HG02870 (cell line): Measurements from ENCODE around the gene CCR5.
A peak's percentile ranks its signal among the peaks of the same experiment; 100 is the strongest.

Experiments
- ATAC-seq: cut with Tn5 transposase; IDR thresholded peaks from one replicate; pipeline ENCODE4 v1.9.1; 2021; ENCODE audit warnings: mild to moderate bottlenecking, moderate library complexity; ENCODE audit not compliant: unreplicated experiment

The CCR5 gene

DNA sequence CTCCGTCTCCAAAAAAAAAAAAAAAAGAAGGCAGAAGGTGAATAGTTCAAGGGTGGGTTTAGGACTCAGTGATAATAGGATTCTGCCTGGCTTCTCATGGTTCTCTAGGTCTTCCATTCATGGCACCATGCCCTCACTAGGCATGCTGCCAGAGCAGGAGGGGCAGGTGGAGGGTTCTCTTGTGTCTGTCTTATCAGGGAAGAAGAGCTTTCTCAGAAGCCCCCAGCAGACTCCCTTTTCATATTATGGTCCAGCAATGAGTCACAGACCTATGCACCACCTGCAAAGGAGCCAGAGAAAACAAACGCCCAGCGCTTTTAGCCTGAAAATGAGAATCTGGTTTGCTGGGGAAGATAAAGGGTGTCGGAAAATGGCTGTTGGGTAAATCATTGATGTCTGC is 13.8 kb upstream of the CCR5 start:
- ATAC-seq = no peak

DNA sequence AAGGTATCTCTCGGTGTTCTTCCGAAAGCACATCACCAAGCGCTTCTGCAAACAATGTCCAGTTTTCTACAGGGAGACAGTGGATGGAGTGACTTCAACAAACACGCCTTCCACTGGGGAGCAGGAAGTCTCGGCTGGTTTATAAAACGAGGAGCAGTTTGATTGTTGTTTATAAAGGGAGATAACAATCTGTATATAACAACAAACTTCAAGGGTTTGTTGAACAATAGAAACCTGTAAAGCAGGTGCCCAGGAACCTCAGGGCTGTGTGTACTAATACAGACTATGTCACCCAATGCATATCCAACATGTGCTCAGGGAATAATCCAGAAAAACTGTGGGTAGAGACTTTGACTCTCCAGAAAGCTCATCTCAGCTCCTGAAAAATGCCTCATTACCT is 12.3 kb upstream of the CCR5 start:
- no peak for ATAC-seq

DNA sequence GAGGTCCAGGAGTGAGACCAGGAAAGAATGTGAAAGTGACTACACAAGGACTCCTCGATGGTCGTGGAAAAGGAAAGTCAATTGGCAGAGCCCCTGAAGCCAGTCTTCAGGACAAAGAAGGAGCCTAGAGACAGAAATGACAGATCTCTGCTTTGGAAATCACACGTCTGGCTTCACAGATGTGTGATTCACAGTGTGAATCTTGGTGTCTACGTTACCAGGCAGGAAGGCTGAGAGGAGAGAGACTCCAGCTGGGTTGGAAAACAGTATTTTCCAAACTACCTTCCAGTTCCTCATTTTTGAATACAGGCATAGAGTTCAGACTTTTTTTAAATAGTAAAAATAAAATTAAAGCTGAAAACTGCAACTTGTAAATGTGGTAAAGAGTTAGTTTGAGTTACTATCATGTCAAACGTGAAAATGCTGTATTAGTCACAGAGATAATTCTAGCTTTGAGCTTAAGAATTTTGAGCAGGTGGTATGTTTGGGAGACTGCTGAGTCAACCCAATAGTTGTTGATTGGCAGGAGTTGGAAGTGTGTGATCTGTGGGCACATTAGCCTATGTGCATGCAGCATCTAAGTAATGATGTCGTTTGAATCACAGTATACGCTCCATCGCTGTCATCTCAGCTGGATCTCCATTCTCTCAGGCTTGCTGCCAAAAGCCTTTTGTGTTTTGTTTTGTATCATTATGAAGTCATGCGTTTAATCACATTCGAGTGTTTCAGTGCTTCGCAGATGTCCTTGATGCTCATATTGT is 10.8 kb upstream of the CCR5 start:
- ATAC-seq = peak; percentile 66

DNA sequence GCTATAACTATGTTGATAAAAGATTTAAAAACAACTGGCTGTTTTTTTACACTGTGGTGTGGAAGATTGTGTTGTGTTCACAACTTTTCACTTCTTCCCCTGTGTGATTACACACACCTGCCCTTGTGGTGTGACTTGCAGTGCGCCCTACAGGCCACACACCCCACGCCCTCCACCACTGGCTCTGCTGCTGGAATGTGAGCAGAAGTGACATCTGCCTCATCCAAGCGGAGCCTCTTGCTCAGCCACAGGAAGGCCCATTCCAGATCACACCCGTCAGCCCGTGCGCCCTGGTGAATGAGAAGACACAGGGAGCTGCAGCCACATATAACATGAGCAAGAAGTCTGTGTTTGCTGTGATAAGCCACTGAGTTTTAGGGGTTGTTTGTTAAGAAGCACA is 9.8 kb upstream of the CCR5 start:
- ATAC-seq = no peak

DNA sequence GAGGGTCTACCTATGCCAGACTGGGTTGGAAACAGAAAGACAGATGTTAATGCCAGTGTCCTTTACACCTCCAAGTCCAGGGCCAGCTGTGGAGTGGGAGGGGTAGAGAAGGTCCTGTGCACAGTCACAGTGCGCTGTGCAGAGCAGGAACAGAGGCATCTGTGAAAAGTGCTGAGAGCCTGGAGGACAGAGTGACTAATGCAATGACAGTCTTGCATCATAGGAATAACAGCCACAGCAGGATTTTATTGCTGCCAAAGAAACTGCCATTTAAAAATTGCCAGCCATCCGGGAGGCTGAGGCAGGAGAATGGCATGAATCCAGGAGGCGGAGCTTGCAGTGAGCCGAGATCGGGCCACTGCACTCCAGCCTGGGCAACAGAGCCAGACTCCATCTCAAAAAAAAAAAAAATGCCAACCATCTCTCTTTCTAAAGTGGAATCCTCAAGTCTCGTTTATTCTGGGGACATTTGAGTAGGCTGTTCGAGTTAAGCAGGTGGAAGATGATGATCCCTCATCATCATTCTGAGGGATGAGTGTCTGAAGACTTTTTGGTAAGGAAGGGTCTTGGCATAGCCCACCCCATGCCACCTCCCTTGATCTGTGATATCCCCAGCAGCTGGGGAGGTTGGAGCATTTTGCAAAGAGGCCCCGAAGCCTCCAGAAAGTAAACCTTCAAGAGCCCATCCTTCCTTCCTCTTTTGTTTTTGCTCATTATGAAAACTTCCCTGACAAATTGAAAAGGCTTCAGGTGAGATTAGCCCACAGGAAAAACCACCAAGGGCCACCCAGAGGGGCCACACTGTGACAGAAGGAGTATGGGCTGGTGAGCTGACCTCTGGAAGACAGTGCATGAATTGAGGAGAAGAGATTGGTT is 9.1 kb upstream of the CCR5 start:
- ATAC-seq = no peak

DNA sequence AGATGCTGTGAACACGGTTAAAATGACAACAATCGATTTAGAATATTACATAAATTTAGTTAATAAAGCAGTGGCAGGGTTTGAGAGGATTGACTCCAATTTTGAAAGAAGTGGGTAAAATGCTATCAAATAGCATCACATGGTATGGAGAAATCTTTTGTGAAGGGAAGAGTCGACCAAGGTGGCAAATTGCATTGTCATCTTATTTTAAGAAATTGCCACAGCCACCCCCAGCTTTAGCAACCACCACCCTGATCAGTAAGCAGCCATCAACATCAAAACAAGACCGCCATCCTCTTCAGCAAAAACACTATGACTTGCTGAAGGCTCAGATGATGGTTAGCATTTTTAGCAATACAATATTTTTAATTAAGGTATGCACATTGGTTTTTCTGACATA is 5.7 kb upstream of the CCR5 start:
- no peak for ATAC-seq

DNA sequence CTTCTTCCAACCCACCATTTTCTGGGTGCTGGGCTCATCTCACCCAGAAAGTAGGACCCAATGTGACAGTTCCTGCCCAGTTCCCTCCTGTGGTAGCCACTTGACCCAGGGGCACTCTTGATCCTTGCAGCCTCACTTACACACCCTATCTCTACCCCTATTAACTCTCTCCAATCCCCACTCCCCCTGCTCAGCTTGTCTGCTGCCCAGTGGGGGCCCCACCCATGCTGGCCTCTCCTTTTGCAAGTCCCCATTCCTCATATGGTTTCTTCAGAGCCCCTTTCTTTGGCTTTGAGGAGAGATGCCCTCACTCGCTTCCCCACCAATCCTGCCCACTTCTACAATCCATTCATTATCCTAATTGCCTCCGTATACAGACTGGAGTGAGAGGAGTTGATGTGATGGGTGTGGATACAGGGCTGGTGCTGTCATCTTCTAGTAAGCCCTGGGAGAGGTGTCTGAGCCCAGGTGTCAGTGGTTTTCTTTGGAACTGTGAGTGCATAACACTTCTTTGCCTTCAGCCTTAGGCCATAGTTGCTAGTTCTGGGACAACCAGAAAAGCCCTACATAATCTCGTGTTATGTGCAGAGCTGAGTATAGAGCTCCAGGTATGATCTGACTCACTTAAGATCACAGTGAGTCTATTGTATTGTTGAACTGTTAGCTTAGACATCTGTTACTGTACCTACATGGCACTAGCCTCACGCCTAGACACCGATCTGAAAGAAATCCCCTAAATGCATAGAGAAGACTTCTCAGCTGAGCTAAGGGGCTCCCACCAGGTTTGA is 4.8 kb upstream of the CCR5 start:
- no peak for ATAC-seq

DNA sequence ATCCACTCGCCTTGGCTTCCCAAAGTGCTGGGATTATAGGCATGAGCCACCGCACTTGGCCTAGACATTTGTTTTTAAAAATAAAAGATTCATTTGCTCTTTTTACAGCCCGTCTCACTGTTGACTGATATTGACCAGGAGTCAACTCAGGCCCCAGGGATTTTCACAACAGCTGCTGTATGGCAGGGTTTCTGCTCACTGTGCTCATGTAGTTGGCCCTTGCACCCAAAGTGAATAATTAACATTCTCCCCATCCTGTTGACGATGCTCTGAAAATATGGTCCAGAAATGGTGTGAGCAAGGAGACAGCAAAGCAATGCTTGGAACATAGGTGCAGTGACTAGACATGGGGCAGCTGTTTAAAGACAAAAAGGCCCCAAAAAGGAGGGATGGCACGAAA is 2.9 kb upstream of the CCR5 start:
- no peak for ATAC-seq

DNA sequence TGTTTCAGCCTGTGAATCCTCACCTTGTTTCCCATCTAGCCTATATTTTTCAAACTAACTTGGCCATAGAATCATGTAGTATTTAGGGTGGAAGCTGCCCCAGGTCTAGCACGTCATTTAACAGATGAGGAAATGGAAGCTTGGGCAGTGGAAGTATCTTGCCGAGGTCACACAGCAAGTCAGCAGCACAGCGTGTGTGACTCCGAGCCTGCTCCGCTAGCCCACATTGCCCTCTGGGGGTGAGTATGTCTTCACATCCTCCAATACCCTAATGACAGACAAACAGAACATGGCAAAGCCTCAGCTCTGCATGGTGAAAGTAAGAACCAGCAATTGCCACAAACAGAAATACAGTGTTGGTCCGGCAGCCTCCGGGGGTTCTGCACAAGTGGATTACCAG is 2.2 kb upstream of the CCR5 start:
- ATAC-seq = no peak

DNA sequence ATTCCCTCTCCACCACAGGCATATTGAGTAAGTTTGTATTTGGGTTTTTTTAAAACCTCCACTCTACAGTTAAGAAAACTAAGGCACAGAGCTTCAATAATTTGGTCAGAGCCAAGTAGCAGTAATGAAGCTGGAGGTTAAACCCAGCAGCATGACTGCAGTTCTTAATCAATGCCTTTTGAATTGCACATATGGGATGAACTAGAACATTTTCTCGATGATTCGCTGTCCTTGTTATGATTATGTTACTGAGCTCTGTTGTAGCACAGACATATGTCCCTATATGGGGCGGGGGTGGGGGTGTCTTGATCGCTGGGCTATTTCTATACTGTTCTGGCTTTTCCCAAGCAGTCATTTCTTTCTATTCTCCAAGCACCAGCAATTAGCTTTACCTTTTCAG is 1.6 kb upstream of the CCR5 start:
- no peak for ATAC-seq

DNA sequence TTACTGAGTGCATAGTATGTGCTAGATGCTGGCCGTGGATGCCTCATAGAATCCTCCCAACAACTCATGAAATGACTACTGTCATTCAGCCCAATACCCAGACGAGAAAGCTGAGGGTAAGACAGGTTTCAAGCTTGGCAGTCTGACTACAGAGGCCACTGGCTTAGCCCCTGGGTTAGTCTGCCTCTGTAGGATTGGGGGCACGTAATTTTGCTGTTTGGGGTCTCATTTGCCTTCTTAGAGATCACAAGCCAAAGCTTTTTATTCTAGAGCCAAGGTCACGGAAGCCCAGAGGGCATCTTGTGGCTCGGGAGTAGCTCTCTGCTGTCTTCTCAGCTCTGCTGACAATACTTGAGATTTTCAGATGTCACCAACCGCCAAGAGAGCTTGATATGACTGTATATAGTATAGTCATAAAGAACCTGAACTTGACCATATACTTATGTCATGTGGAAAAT is 1.0 kb upstream of the CCR5 start:
- ATAC-seq = peak; percentile 69

DNA sequence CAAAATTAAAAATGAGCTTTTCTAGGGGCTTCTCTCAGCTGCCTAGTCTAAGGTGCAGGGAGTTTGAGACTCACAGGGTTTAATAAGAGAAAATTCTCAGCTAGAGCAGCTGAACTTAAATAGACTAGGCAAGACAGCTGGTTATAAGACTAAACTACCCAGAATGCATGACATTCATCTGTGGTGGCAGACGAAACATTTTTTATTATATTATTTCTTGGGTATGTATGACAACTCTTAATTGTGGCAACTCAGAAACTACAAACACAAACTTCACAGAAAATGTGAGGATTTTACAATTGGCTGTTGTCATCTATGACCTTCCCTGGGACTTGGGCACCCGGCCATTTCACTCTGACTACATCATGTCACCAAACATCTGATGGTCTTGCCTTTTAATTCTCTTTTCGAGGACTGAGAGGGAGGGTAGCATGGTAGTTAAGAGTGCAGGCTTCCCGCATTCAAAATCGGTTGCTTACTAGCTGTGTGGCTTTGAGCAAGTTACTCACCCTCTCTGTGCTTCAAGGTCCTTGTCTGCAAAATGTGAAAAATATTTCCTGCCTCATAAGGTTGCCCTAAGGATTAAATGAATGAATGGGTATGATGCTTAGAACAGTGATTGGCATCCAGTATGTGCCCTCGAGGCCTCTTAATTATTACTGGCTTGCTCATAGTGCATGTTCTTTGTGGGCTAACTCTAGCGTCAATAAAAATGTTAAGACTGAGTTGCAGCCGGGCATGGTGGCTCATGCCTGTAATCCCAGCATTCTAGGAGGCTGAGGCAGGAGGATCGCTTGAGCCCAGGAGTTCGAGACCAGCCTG is 984 bp downstream of the CCR5 start:
- no peak for ATAC-seq

DNA sequence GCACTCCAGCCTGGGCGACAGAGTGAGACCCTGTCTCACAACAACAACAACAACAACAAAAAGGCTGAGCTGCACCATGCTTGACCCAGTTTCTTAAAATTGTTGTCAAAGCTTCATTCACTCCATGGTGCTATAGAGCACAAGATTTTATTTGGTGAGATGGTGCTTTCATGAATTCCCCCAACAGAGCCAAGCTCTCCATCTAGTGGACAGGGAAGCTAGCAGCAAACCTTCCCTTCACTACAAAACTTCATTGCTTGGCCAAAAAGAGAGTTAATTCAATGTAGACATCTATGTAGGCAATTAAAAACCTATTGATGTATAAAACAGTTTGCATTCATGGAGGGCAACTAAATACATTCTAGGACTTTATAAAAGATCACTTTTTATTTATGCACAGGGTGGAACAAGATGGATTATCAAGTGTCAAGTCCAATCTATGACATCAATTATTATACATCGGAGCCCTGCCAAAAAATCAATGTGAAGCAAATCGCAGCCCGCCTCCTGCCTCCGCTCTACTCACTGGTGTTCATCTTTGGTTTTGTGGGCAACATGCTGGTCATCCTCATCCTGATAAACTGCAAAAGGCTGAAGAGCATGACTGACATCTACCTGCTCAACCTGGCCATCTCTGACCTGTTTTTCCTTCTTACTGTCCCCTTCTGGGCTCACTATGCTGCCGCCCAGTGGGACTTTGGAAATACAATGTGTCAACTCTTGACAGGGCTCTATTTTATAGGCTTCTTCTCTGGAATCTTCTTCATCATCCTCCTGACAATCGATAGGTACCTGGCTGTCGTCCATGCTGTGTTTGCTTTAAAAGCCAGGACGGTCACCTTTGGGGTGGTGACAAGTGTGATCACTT is 2.0 kb downstream of the CCR5 start:
- ATAC-seq = no peak

DNA sequence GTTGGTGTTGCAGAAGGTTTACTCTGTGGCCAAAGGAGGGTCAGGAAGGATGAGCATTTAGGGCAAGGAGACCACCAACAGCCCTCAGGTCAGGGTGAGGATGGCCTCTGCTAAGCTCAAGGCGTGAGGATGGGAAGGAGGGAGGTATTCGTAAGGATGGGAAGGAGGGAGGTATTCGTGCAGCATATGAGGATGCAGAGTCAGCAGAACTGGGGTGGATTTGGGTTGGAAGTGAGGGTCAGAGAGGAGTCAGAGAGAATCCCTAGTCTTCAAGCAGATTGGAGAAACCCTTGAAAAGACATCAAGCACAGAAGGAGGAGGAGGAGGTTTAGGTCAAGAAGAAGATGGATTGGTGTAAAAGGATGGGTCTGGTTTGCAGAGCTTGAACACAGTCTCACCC is 4.0 kb downstream of the CCR5 start:
- ATAC-seq = no peak

DNA sequence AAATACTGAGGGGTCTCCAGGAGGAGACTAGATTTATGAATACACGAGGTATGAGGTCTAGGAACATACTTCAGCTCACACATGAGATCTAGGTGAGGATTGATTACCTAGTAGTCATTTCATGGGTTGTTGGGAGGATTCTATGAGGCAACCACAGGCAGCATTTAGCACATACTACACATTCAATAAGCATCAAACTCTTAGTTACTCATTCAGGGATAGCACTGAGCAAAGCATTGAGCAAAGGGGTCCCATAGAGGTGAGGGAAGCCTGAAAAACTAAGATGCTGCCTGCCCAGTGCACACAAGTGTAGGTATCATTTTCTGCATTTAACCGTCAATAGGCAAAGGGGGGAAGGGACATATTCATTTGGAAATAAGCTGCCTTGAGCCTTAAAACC is 4.5 kb downstream of the CCR5 start:
- ATAC-seq = no peak

DNA sequence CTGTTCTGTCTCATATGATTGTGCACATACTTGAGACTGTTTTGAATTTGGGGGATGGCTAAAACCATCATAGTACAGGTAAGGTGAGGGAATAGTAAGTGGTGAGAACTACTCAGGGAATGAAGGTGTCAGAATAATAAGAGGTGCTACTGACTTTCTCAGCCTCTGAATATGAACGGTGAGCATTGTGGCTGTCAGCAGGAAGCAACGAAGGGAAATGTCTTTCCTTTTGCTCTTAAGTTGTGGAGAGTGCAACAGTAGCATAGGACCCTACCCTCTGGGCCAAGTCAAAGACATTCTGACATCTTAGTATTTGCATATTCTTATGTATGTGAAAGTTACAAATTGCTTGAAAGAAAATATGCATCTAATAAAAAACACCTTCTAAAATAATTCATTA is 5.1 kb downstream of the CCR5 start:
- no peak for ATAC-seq

DNA sequence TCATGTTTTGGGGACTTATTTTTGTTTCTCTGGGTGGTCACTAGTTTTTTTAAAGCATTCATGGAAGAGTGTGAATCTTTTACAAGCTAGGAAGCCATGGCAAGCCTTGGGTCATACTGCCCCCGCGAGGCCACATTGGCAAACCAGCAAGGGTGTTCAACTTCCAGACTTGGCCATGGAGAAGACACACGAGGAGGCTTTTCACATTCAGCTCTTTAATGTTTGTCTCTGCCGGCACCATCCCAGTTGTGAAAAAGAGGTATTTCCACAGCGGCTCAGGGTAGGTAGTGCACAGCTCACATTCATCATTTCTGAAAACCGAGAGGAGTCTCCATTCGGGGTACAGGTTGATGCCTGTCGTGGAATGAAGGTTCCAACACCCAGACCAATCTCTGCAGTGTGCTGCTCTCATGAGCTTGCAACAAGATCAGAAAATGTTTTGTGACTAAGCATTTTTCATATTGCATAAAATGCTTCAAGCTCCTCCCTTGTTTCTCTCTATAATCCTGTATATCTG is 7.7 kb downstream of the CCR5 start:
- no peak for ATAC-seq

DNA sequence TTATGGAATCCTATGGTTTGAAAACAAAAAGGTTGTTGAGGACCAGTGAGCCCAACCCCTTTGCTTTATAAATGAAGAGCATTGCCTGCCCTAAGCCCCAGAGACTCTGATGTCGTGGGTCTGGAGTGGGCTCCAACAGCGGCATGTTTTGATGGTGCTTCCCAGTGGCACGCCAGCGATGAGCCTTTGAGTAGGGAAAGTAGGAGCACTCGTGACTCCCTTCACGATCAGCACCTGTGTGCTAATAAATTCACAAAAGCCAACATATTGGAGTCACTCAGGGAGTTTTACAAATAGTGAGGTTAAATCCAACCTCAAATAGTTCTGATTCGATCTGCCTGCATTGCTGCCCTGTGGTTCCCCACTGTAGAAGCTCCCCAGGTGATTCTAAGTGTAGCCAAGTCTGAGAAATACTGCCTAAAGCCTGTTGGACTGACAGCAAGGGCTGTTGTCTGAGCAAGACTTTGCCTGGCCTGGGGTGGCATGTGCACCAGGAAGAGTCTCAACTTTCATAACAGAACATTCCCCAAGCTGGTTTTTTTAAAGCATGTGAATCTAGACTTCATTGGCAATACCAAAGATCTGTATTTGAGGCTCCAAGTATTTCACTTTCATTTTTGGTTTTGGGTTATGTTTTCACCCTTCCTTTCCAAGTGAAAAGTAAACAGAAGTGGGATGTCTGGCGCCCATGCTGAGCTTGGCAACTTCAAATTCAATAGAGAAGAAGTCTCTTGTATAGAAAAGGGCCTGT is 9.9 kb downstream of the CCR5 start:
- ATAC-seq = no peak

DNA sequence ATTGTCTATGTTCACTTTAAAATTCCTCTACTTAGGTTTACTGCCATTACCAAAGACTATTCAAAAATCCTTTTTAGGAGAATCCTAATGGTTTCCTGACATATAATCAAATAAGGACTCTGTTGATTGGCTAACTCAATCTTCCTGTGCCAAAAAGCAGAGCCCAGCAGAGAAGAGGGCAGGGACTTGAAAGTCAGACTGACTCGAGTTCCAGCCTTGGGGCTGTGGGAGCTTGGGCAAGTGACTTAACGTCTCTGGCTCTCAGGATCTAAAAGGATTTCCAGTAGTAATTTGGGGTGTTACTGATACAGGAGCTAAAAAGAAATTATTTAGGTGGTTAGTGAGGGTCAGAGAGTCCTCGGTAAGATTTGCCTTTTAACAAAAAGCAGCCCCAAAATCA is 10.9 kb downstream of the CCR5 start:
- no peak for ATAC-seq
